ENCODE results near the gene LGALS8.
A peak's percentile ranks its signal among the peaks of the same experiment; 100 is the strongest.

Gene LGALS8

DNA sequence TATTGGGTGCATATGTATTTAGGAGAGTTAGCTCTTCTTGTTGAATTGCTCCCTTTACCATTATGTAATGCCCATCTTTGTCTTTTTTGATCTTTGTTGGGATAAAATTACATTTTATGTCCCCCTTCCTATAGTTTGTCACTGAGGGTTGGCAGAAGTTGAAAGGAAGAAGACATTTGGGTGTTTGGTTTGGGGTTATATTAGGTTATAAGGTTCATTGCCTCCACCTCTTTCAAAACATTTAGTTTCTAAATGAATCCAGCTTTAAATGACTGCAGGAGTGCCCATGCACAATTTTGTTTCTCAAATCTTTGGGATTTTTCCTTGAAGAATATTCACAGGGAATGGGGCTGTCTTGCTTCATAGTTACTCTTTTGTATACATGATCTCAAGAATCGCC is 14.6 kb upstream of the LGALS8 start:
- DNase-seq (ENCODE audit: low read depth in 2 of 2), result no peak

DNA sequence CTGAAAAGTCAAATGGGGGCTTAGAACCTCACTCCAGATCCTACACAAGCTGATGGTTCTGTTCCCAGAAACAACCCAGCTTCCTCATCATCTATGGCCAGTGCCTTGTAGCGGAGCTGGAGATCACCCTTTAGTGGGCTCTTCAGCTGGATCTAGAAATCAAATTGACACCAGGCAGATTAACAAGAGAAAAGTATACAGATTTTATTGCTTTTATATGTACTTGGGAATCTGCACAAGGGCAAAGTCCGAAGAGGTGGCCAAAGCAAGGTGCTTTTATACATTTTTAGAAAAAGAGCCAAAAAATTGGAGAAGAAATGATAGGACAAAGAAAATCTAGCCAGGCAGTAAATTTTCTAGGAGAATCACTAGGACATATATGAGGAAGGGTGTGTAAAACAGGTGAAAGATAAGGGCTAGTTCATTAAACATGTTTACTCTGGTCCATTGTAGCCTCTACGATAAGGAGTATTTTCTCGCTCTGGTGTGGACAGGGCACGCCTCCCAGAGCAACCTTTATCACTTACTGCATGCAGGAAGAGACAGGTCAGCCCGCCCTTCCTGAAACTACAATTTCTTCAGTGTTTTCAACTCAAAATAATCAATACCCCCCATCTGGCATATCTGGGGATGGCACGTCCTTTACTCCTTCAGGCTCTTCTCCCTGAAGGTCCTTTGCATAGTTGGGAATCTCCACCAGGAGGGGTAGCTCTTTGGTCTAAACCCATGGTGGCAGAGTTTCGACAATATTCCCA is 14.0 kb upstream of the LGALS8 start:
- no peak for DNase-seq (ENCODE audit: low read depth in 2 of 2)

DNA sequence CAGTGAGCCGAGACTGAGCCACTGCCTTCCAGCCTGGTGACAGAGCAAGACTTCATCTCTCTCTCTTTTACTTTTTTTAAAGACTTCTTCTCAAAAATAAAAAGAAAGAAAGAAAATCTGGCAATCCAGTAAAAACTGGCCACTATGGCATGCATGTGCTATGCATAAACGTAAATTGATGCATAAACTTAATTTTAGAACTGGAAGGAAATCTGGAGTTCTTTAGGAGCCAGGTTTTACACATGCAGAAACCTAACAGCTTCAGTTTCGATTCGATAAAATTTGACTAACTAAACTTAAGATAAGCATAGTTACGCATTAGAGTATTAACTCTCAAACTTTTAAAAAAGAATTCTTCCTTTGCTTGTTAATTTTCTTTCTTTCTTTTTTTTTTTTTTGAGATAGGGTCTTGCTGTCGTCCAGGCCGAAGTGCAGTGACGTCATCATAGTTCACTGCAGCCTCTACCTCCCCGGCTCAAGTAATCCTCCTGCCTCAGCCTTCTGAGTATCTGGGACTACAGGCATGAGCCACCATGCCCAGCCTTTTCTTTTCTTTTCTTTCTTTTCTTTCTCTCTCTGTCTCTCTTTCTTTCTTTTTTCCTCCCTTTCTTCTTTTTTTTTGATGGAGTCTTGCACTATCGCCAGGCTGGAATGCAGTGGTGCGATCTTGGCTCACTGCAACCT is 11.9 kb upstream of the LGALS8 start:
- no peak for DNase-seq (ENCODE audit: low read depth in 2 of 2)

DNA sequence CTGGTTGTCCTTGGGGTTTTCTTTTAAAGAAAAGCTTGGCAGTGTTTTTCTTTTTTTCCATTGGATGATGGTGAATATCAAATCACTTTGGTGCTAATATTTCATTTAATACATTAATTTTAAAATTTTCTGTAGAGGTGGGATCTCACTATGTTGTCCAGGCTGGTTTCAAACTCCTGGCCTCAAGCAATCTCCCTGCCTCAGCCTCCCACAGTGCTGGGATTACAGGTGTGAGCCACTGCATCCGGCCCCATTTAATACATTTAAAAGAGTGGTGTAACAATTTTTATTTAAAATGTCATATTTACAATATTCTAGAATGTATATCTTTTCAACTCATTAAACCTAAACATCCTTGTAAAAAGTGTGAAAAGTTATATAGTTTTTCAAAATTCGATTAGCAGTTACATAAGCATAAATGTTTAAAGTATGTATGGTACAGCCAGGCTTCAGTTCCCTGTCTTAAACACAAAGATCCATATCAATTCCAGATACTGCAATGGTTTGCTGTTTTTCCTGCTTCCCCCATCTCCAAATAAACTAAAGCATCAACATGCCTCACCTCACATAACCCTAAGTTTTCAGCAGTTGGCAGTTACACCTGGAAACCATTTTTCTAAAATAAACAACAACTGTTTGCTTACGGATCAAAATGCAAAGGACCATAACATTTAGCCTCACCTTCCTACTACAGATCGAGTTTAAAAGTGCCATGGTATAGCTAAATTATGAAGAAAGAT is 8.9 kb upstream of the LGALS8 start:
- no peak for DNase-seq (ENCODE audit: low read depth in 2 of 2)

DNA sequence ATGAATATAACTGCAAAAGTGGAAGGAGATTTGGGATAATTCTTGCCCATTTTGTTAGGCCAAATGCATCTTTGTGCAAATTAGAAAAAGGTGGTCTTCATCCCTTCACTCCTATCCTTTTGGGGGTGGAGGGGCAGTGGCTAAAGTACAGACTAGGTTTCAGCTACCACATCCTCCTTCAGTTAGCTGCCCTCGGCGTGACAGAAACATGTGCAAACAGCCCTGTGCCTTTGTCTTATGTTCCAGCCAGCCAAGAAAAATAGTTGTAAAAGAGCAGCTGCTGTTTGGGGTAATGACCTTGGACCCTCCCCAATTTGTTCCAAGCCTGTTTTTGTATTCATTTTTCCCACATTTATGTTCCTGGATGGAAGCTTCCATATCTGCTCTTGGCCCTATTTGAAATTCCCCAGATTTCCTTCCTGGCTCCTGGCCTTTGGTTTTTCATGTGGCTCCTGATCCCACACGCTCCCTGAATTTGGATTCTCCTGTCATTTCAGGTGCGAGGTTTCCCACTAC is 8.3 kb upstream of the LGALS8 start:
- no peak for DNase-seq (ENCODE audit: low read depth in 2 of 2)

DNA sequence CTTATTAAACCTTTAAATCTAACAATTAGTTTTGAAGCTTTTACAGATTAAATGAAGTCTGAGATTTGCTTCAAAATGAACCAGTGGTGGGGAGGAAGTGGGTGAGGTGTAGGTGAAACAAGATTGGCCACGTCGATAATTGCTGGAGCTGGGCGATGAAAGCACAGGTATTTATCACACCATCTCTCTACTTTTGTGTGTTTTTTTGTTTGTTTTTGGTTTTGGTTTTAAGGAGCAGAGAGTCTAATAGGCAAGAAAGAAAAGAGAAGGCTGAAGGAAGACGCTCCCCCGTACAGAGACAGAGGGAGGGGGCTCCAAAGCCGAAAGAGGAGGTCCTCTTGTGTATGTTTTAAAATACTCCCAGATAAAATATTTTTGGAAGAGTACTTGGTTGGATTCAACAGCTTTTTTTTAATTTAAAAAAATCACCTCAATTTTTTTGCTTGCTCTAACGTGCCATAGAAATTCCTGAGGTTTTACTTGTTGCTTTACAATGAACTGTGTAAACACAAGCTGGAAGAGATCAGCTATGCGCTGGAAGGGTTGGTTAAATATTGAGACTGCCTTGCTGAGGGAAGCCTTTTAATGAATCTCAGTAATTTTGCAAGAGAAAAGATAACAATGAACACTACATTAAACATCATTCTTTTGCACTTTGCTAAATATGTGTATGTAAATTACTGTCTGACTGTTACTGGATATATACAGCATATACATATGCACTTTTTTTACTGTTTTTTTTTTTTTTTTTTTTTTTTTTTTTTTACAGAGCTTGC is 6.7 kb upstream of the LGALS8 start:
- no peak for DNase-seq (ENCODE audit: low read depth in 2 of 2)

DNA sequence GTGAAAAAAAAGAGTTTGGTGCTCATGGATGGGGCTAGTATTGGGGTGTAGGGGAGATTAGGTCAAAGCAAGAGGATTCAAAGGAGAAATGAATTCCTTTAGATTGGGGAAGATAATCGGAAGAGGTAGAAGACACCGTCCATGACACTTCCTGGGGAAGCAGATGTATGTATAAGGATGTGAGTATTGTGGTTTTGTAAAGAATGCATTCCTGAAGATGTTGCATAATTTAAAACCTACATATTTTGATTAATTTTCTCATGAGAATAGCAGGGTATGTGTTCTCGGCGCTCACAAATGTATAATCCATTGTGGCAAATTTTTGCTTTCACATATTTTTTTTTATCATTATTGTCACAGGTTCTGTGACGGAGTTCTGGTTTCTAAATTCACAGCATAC is 5.5 kb upstream of the LGALS8 start:
- no peak for DNase-seq (ENCODE audit: low read depth in 2 of 2)

DNA sequence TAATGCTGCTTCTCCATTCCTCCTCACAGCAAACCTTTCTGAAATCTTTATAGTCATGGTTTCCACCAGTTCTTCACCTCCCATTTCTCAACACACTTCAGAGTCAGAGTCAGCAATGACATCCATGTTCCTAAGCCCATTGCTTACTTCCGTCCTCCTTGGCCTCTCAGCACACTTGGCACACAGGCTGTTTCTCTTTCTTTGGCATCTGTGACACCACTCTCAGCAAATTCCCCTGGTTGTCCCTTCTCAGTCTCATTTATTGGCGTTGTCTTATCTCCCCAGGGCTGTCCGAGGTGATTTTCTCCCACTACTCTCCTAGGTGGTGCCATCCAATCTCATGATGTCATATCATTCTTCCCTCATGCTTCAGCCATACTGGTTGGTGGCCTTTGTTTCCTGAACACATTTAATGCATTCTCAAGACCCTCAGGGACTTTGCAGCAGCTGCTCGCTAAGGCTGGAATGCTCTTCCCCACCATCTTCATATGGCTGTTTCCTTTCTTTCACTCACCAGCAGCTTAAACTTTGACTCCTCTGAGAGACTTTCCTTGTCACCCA is 3.3 kb upstream of the LGALS8 start:
- no peak for DNase-seq (ENCODE audit: low read depth in 2 of 2)

DNA sequence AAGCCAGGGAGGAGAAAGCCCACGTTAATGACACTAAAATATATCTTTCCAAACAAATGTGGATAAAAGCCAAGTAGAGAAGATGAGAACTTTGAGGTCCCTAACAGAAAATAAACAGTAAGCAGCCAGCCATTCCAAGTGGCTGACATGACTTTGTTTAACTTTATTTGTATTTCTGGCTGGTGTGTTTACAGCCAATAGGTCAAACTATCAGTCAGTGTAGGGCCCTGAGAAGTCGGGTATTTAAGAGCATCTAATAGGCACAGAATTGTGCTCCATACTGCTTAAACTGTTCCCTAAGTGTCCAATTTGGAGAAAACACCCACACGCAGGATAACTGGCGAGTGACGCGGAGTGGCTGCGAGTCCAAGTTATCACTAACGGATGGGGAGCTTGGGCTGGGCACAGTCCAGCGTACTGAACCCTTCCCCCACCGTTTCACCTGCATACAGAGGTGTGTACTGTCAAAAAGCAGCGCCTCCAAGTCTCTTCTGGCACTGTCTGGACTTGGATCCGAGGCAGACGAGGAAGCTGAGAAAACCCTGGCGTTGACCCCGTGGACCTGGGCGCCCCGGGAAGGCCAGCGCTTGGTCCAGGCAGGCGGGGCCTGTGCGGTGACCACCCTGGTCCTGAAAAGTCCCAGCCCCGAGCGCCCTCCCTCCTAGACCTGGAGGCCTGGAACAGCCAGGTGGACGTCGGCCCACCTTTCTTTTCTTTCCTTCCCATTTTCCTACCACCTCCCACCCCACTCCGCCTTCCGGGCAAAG is 662 bp upstream of the LGALS8 start:
- DNase-seq (ENCODE audit: low read depth in 2 of 2), result no peak

DNA sequence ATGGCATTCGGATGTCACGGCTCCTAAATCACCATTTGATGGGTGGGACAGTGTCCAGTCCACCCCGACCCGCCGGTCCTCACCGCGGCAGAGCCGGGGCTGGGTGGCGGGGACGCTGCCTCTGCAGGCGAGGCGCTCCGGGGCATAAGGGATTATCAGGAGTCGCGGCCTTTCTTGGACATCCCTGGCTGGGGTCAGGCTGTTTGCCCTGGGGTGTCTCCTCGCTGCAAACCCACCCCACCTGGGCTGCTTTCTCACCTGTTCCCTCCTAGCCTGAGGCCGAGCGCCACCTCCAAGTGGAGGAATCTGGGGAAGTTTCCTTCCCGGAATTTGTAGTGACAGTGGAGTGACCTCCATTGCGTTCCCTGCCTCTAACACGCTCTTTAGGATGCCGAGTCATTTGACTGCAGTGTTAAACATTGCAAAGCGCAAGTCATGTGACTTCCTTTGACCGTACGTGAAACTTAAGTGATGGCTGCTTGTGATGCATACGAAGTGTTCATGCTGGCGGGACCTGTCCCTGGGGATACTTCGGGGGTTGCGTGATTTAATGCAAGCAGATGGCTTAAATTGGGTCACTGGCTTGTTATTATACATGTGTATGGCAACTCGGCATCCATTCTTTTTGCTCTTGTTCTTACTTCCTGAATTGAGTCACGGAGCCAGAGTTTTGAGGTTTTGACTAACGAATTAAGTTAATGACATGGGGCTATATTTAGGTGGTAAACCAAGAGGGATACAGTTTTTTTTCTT is 536 bp downstream of the LGALS8 start:
- DNase-seq (ENCODE audit: low read depth in 2 of 2), result peak in 1 of 2 donors; percentile 22

DNA sequence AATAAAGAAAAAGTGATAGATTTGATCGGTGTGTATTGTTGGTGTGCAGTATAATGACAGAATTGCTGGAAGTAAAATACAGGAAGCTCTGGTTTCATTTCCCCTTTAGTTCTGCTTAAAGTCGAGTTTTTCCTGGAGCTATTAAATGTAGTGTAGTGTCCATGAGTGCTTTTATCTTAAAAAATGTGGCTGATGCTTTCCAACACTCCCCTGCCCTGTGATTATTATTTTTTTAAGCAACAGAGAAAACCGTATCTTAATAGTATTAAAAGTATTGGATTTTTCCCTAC is 1.1 kb downstream of the LGALS8 start:
- DNase-seq (ENCODE audit: low read depth in 2 of 2), result no peak

DNA sequence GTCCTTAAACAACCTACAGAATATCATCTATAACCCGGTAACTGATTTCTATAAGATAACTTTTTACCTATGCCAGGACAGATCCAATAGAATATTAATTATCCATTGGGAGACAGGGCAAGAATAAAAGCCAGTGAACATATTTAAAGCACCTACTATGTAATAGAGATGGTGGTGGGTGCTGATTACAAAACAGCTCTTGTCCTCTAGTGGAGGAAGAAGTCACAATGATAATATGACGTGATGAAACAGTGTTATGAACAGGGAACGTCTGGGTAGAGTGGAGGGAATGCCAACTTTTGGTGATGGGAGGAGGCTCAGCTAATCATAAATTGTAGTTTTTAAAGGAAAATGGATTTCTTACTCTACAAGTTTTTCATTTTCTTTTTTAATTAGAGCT is 2.3 kb downstream of the LGALS8 start:
- no peak for DNase-seq (ENCODE audit: low read depth in 2 of 2)

DNA sequence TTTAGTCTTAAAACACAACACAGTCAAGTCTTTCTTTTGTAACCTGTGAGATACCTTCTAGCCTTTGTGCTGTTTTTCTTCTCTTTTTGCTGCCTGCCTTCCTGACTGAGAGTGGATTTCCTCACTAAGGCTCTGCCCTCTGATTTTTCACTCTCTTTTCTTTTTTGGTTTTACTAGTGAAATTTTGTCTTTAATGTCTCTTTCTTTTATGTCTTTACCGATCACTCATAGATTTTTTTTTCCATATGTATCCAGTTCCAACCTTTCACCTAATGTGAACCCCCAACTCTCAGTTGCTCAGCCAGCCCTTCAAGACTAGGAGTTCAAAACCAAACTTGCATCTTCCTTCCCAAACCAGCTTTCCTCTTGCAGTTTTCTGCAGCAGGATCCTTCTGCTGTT is 6.5 kb downstream of the LGALS8 start:
- DNase-seq (ENCODE audit: low read depth in 2 of 2), result no peak

DNA sequence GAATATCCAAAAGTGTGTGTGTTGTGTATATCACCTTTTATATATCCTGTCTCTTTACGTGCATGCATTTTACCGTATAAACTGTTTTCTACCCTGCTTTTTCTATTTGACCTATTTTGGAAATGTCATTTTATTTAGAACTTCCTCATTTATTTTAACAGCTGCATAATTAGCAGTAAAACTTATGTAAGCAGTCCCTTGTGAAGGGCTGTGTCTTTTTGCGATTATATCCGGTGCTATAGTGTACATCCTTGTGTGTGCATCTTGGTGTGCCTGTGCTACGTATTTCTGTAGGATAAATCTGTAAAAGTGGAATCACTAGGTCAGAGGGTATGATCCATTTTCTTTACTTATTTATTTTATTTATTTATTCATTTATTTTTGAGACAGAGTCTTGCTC is 7.2 kb downstream of the LGALS8 start:
- no peak for DNase-seq (ENCODE audit: low read depth in 2 of 2)

DNA sequence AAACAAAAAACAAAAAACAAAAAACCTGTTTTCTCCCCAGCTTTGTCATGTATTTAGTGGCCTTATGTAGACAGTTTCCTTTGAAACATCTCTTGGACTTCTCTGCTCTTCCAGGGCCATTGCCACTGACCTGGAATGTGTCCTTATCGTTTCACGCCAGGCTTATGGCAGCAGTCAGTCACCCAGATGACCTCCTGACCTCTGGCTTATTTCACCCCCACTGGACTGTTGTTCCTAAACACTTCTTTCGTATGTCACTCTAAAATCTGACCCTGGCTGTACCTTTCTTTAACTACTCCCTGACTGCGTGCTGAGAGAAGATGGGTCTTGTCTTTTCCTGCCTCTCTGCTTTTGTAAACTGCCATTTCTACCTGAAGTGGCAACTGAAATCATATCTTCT is 9.1 kb downstream of the LGALS8 start:
- DNase-seq (ENCODE audit: low read depth in 2 of 2), result no peak

DNA sequence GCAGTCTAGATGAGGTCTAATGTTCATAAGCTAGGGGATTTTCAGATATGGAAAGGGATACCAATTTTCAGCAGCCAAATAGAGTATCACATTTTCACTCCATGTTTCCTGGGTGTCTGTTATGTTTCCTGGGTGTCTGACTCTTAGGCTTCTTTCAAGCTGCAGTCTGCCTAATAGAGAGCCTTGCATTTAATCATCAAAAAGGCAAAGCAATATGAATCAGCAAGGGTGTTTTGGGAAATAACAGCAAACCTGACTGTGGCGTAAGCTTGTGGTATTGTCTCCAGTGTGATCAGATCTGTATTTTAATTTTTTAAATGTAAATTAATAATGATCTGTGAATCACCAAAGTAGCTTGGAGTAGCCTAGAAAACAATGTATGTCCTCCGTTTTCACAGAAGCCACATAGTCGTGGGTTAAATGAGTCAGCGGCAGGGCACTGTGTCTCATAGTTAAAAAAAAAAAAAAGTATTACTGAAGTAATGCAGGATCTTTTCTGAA is 10.4 kb downstream of the LGALS8 start:
- DNase-seq (ENCODE audit: low read depth in 2 of 2), result peak in 1 of 2 donors; percentile 26

DNA sequence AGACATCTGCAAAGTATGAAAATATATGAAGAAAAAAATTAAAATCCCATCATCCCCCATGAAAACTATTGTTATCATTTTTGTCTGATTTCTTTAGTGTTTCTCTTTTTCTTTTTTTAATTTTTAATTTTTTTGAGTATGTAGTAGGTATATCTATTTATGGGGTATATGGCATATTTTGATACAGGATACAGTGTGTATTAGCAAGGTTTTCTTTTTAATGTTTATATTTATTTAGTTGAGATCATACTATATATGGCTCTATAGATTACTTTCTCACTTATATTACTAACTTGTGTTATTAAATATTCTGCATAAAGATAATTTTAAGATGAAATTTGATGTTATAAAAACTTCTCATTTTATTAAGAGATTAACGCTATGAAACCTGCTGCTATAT is 11.4 kb downstream of the LGALS8 start:
- no peak for DNase-seq (ENCODE audit: low read depth in 2 of 2)

DNA sequence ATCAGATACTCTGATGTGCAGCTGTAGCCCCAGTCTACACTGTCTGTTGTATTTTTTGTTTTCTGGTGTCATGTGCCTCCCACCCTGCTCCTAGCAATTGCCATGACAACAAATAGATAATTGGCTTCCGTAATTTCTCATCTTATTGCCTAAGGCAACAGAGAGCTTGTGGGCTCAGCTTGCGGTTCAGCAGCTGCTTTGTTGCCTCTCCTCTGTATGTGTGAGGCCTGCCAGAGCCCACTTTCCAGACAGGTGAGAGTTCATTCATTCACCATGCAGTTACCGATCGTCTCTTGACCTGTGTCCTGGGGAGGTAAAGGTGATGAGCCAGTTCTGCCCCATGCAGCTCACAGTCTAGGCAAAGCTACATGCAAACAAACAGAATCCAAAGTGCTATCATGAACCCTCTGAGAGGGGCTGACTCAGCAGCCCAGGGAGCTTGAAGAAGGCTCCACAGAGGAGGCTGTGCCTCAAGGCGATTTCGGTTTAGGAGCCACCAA is 11.9 kb downstream of the LGALS8 start:
- no peak for DNase-seq (ENCODE audit: low read depth in 2 of 2)

DNA sequence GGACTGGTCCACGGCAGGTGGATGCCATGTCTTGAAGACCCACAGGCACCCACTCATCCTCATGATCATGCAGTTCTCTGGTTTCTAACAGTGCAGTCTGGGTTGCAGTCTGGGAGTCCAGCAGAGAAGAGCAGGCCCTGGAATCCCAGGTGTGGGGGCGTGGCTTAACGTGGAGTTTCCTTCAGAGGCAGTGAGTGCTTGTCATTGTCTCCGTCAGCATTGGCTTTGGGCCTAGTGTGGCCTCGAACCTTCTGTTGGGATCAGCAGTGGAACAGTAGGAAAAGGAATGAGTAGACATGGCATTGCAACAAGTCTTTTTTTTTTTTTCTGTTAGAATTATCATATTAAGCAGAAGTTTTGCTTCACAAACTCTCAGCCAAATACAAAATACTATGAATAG is 12.8 kb downstream of the LGALS8 start:
- no peak for DNase-seq (ENCODE audit: low read depth in 2 of 2)
